ENCODE results near the gene DACH1.
"Not testable (repeated sequence)": the region's sequence is repeated elsewhere in the genome, so short reads cannot be mapped to it uniquely, and the experiment has no call there.

The DACH1 gene

DNA sequence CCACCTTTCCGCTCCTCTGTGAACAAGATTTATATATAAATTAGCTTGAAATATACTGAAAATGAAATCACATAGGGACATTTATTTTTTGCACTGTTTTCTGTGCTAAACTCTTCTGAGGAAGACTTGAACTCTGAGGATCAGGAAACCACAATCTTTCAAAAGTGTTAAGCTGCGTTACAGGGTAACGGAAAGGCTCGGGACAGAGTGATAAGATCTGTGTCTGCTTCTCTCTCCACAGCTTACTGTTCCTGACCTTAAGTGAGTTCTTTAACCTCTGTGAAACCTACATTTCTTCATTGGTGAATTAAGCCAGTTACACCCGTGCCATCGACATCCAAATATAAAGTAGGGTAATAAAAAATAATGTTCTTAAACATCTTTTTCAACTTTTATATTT, 38.9 kb downstream of the DACH1 start:
- no peak for DNase-seq

DNA sequence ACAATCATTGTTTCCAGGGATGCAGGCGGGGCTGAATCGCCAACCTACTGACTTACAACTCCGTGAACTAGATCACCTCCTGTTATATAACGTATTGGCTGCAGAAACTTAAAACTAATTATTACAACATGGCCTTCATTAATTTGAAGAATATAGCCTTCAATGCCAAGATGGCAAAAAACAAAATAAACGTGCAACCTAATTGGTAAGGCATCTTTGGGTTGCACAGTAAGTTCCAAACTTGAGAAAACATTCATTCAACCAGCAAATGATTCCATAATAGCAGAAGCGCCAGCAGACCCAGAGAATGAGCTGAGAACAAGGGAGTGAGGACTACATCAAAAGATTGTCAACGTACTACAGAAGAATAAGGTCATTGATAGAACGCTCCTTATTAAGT, 39.8 kb downstream of the DACH1 start:
- no peak for DNase-seq

DNA sequence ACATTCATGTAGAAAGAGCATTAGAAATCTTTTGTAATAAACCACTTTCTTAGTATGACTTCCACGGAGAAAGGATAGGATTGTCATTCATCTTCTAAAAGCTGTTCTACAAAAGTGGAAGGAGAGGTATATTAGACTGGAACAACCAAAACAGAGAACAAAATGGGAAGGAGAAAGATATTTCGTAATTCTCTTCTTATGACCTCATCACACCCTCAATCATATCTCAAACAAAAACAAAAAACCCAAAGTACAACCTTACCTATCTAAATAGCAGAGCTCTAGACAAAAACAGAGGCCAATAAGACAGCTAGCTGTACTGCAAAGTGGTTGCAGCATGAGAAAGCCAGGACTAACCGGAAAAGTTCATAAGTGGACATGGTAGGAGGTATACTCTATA, 46.3 kb downstream of the DACH1 start:
- DNase-seq: no peak

DNA sequence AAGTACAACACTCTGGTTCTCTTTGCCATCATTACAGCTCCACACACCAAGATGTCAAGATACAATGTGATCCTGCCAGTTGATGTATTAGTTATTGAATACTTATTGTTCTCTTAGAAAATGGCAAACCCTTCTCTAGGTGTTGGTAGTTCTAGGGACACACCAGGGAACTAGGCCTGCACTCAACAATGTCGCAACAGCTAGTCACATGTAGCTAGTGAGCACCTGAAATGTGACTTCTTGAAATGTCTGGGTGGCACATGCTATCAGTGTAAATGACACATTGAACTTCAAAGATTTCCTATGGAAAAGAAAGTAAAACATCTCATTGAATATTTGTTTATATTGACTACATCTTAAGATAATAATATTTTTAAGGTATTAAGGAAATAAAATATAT, 49.7 kb downstream of the DACH1 start:
- no peak for DNase-seq

DNA sequence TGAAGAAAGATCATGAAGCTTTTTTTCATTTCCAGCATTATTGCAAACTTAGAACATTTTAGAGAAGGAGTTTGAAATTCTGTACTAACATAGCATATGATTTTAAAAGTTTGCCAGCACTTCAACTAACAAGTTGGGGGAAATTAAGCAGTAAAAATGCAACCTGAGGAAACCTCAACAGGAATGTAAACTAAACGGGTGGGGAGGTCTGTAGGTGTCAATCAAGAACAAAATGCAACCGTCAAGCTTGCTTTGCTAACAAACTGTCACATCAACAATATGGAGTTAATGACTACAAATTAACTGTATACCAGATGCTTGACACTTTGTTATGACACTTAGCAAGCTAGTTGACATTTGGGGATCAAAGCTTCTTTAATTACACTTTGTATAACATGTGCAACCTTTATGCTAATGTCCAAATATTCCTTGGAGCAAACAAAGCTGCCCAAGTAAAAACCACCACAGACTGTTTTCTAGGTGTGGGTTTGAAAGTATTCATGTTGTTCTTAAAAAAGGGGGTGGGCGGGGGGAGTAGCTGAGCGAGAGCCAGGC, 52.1 kb downstream of the DACH1 start:
- DNase-seq: no peak

GRCh38 chr13:71813187-71813586, 53.8 kb downstream of the DACH1 start:
- DNase-seq: no peak

DNA sequence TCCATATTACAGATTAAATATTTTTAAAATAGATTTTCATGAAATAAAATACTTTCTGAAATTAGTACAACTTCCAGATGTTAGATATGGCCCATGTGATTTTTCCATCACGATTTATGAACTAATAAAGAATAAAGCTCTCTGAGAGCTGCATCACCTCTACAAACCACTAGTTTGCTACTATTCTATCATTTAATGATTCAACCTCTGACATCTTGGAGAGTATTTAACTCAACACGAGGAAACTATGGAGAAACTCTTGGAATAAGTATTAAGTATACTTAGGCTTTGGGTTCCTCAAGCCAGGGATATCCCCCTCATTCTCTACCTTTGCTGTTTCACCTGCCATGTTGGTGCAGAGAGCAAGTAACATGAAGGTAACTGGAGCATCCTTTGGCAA, 55.7 kb downstream of the DACH1 start:
- no peak for DNase-seq

DNA sequence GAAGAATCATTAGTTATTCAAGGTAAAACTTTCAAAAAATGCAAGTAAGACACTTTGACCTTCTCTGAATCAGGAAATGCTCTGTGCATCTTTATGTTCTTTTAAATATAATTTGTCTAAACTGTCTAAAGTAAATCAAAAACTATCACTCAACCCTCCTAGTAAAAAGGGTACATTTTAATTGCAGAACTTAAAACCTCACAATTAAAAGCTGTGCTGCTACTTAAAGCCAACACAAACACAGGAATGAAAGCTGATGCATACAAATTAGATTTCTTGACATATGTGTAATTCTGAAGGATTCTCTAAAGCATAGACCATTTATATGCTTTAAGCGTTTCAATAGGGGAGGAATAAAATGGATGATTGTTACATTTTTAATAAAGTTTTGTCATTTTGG, 58.3 kb downstream of the DACH1 start:
- no peak for DNase-seq

DNA sequence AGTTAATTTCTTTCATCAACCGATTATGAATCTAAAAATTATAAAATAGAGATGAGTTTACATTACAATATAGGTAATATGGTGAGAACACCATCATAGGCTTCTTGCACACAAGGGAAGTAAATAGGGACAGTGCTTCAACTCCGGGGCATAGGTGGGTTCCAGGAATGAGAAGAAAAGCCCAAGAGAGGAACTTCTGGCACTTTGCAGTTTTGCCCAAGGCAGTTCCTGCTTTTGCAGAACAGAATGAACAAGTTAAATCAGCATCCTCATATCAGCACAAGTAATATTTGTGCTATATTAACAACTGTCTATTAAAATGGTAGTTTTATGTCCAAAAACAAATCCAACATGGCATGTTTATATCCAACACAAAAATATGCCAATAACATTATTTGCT, 60.1 kb downstream of the DACH1 start:
- DNase-seq: no peak

GRCh38 chr13:71803066-71803465, 63.9 kb downstream of the DACH1 start:
- no peak for DNase-seq

- no peak for DNase-seq
Measured at GRCh38 chr13:71801781-71802180, 65.2 kb downstream of the DACH1 start.

GRCh38 chr13:71801165-71801760, 65.7 kb downstream of the DACH1 start:
- DNase-seq: no peak

GRCh38 chr13:71799324-71799723, 67.7 kb downstream of the DACH1 start:
- DNase-seq: no peak

DNA sequence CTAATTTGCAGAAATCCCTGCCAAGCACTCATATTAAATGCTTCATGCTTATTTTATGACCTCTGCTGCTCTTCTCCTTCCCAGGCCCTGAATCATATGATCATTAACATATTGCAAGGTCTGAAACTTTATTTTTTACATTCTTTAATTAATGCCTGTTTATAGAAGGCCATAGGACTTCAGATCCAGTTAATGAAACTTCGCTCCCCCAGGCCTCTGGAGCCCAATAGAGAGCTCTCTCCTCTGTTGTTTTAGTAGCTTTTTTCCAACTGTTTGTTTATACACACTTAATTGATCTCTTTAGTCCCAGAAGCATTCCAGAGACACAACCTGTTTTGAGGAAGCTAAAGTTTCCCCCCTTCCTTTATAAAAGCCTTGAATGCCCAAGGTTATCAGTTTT, 68.3 kb downstream of the DACH1 start:
- DNase-seq: no peak

GRCh38 chr13:71797517-71797916, 69.5 kb downstream of the DACH1 start:
- no peak for DNase-seq

- DNase-seq: no peak
Measured at GRCh38 chr13:71789693-71790329, 77.2 kb downstream of the DACH1 start.

DNA sequence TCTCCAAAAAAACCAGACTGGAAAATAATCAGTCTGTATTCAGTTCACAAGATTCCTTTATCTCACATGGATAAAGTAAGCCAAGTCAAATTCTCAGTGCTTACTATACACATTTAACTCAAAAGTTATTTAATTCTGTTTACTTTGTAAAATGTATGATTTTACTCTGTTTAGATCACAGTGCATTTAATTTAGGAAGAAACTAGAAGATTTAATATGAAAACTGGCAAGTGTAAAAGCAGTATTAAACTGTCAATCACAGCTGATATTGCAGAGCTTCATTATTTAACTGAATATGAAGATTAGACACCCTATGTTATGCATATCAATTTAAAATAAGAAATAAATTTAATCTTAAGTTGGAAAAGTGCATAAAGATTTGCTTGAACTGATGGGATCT, 78.0 kb downstream of the DACH1 start:
- DNase-seq: no peak

GRCh38 chr13:71787414-71787813, 79.6 kb downstream of the DACH1 start:
- DNase-seq: no peak

- no peak for DNase-seq
Measured at GRCh38 chr13:71786875-71787274, 80.1 kb downstream of the DACH1 start.

DNA sequence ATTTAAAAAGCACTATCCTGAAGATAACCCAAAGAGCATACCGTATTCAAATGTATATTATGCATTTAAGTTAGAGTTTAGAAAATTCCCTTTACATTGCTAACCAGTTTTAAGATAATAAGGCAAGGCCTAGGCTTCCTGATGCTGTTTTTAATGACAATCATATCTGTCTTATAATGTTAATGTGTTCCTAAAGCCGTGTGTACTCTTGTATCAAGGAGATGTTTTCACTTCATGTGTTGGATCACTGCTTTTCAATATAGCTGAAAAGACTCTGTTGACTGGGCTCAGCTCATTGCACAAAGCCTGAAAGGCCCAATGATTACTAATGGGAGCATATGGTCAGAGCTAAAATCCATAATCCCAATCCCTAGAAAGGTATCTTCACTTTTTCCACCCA, 81.6 kb downstream of the DACH1 start:
- DNase-seq: no peak

GRCh38 chr13:71780546-71780945, 86.5 kb downstream of the DACH1 start:
- DNase-seq: no peak

GRCh38 chr13:71778998-71779397, 88.0 kb downstream of the DACH1 start:
- DNase-seq: not testable (repeated sequence)

DNA sequence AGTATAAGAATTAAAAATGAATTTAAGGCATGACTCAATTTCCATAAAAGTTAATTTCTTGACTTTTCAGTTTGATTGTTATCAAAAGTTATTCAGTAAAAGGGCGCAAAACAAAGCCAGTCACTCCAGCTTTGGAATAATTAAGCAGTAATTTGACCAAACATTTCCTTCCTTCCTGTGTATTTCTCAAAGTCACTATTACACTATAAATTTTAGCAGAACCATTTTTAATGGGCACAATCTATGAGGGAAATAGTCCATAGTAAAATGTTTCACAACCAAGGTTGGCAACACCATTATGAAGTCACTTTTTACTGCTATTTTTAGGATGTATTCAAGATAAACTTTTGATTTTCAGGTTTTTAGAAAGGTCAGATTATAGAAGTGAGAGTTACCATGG, 91.0 kb downstream of the DACH1 start:
- DNase-seq: no peak

DNA sequence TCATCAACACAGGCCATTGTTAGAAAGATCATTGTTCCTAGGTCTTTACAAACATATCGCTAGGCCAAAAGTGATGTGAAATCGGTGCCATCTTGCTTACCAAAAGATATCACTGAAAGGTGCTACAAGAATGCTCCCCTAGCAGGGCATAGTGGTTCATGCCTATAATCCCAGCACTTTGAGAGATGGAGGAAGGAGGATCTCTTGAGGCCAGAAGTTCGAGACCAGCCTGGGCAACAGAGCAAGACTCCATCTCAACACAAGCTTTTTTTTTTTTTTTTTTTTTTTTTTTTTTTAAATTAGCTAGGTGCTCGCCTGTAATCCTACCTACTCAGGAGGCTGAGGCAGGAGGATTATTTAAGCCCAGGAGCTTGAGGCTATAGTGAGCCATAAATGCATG, 92.1 kb downstream of the DACH1 start:
- DNase-seq: no peak

DNA sequence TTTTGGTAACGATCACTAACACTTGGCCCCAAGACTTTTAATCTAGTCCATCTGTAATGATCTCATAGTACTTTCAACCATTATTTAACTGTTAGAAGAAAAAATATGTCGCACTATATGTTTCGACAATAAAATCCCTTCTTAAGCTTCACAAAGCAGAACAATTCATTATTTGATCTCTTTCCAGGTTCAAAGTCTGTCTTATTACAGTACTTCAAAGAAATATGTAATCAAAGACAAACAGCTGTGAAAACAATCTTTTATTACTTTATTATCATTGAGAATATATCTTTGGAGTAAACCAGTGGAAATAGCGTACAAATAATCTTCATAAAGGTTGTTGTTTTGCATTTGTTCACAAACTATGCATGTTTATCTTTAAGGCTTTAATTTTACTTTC, 93.5 kb downstream of the DACH1 start:
- DNase-seq: no peak

All from T1000 (cell line).